Fibroblast of skin of right biceps (primary cell): ENCODE data around the gene ESYT2.
"Not testable (repeated sequence)": the region's sequence is repeated elsewhere in the genome, so short reads cannot be mapped to it uniquely, and the experiment has no call there.

Experiments used
- DNase-seq: peaks from one replicate; pipeline ENCODE4 v3.0.0-alpha.2; 2013

ESYT2 gene, protein sequence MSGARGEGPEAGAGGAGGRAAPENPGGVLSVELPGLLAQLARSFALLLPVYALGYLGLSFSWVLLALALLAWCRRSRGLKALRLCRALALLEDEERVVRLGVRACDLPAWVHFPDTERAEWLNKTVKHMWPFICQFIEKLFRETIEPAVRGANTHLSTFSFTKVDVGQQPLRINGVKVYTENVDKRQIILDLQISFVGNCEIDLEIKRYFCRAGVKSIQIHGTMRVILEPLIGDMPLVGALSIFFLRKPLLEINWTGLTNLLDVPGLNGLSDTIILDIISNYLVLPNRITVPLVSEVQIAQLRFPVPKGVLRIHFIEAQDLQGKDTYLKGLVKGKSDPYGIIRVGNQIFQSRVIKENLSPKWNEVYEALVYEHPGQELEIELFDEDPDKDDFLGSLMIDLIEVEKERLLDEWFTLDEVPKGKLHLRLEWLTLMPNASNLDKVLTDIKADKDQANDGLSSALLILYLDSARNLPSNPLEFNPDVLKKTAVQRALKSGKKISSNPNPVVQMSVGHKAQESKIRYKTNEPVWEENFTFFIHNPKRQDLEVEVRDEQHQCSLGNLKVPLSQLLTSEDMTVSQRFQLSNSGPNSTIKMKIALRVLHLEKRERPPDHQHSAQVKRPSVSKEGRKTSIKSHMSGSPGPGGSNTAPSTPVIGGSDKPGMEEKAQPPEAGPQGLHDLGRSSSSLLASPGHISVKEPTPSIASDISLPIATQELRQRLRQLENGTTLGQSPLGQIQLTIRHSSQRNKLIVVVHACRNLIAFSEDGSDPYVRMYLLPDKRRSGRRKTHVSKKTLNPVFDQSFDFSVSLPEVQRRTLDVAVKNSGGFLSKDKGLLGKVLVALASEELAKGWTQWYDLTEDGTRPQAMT

DNA sequence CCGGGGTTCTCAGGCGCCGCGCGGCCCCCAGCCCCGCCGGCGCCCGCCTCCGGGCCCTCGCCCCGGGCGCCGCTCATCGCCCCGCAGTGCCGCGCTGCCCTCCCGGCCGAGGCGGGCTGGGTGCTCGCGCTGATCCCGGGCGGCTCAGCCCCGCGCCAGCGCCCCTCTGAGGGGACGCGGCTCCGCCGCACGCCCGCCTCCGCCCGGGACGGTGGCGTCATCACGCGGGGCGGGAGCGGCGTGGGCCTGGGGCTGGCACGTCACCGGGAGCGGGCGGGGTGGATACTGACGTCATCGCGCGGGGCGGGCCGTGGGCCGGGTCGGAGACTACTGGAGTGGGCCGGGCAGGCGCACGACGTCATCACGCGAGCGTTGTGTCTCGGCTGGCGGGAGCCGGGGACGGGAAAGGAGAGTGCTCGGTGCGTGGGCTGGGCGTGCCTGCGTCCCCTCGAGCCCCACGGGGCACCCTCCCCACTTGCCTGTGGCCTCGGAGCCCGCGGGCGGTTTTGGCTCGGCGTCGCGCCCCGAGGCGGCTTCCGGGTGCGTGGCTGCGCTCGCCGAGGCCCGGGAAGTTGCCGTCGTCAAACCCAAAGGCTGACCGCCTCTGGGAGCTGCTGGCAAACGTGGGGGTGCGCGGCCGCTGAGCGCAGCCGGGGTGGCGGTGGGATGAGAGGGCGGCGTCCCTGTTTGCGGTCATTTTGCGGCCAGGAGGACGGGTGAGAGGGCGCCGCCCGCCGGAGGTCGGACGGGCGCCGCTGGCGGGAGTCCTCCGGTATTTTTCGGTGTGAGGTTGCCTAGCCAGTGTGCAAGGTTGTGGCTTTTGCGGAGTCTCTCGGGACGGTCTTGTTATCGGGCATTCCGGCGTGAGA lies at the start of gene ESYT2:
Gene ESYT2 (minus strand): TSS at position 168 of the 869 bp plus-strand sequence. CDS start 91 bp downstream, at position 77.
- DNase-seq = peak; percentile 97

- not testable (repeated sequence) for DNase-seq
Observed at GRCh38 chr7:158878151-158879079, 49.1 kb upstream of the ESYT2 start.

GRCh38 chr7:158876984-158877383 lies 47.7 kb upstream of the ESYT2 start:
- no peak for DNase-seq

DNA sequence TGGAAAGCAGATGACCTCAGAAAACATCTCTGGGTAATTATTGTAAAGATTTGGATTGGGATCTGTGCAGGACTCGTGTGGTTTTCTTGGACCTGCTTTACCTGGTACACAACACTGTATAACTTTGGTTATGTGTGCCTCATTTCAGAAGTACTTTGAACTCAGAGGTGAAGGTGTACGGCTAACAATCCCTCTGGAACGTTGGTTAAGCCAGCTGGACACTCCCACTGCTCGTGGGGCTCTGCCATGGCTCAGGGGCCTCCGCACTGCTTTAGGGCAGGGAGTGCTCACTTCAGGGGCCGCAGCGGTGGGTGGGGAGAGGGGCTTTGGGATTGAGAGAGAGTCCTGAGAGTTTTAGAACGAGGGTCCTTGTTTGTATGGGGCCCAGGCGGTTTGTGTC lies 40.6 kb upstream of the ESYT2 start:
- DNase-seq = no peak

DNA sequence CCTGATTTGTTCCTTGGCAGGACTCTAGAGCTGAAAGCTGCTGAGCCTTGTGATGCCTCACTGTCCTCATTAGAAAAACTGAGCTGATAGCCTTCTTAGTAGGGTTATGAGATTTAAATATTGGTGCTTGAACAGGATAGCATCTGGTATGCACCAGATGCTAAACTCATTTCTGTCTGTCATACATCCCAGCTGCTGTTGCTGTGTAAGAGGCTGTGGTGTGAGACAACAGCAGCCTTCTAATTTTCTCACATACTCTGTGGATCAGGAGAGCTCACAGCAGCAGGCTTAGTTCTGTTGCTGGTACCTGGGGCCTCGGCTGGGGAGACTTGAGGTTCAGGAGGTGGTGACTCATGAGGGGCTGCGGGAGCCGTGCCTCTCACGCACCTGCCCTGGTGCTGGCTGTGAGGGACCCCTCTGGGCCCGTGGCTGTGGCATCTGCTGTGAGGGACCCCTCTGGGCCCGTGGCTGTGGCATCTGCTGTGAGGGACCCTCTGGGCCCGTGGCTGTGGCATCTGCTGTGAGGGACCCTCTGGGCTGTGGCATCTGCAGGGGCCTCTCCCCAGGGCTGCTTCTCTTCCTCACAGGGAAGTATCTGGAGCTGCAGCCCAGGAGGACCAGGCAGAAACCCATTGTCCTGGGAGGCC lies 39.6 kb upstream of the ESYT2 start:
- no peak for DNase-seq

DNA sequence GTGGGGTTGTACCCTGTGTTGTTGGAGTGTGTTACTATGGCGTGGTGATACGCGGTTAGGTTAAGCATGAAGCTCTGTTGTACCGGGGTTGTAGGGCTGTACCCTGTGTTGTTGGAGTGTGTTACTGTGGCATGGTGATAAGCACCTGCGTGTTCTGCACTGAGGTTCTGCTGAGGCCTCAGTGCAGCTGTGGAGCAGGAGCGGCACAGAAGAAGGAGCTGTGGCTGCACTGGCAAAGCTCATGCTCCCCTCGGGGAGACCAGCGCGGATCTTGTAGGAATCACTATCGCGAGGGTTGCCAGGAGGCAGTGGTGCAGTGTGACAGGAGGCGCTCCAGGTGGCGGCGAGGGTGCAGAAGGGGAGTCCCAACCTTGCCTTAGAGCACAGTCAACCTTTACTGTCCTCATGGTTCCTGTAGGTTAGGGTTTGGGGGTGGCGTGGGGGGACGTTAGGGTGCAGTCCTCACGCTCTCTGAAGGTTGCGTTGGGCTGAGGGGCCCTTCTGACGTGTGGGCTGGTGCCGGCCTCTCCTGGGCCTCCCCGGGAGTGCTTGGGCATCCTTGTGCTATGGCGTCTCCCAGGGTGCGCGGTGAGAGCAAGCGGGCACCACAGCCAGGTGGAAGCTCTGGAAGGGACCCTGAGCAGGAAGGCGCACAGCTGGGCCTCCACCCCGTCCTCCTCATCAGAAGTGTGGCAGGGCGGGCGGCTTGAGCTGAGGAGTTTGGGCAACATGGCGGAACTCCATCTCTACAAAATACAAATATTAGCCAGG lies 38.1 kb upstream of the ESYT2 start:
- DNase-seq = no peak

GRCh38 chr7:158865977-158866376 lies 36.7 kb upstream of the ESYT2 start:
- no peak for DNase-seq

DNA sequence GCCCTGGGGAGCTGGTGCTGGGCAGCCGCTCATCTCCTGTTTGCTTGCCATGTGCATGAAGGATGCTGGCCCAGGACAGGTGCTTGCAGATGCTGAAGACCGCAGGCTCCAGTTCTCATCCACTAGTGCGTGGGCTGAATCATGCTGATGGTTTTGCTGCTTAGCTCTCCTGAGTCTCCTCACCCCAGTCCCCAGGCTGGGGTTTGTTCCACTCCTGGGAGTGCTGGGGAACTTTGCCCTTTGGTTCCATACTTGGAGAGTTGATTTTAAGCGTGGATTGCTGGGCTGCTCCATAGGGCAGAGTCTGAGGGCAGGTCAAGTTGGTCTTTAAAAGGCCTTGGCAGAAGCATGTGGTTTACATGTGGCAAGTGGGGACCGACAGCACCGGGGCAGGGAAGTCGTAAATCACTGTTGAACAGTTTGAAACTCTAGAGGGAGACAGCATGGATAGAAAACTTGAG lies 36.2 kb upstream of the ESYT2 start:
- DNase-seq = no peak

- no peak for DNase-seq
Observed at GRCh38 chr7:158864833-158865232, 35.5 kb upstream of the ESYT2 start.

DNA sequence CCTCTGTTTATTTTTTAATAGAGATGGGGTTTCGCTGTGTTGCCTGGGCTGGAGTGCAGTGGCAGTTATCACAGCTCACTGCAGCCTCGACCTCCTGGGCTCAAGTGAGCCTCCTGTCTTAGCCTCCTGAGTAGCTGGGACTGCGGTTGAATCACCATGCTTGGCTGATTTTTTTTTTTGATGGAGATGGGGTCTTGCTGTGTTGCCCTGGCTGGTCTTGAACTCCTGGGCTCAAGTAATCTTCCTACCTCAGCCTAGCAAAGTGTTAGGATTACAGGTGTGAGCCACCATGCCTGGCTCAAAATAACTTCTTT lies 35.2 kb upstream of the ESYT2 start:
- DNase-seq = no peak

GRCh38 chr7:158863611-158864506 lies 34.5 kb upstream of the ESYT2 start:
- peak; percentile 92 for DNase-seq

DNA sequence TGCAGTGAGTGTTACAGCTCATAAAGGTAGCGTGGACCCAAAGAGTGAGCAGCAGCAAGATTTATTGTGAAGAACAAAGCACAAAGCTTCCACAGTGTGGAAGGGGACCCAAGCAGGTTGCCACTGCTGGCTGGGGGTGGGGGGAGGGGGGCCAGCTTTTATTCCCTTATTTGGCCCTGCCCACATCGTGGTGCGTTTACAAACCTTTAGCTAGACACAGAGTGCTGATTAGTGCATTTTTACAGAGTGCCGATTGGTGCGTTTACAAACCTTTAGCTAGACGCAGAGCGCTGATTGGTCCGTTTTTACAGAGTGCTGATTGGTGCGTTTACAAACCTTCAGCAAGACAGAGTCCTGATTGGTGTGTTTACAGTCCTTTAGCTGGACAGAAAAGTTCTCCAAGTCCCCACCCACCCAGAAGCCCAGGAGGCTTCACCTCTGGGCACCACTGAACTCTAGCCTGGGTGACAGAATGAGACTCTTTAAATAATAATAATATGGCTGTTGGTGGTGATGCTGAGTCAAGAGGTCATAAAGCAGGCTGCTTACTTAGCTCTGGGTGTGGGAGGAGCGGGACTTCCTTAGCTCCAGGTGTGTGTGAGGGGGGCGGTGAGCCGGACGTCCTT lies 33.8 kb upstream of the ESYT2 start:
- DNase-seq = peak; percentile 52

DNA sequence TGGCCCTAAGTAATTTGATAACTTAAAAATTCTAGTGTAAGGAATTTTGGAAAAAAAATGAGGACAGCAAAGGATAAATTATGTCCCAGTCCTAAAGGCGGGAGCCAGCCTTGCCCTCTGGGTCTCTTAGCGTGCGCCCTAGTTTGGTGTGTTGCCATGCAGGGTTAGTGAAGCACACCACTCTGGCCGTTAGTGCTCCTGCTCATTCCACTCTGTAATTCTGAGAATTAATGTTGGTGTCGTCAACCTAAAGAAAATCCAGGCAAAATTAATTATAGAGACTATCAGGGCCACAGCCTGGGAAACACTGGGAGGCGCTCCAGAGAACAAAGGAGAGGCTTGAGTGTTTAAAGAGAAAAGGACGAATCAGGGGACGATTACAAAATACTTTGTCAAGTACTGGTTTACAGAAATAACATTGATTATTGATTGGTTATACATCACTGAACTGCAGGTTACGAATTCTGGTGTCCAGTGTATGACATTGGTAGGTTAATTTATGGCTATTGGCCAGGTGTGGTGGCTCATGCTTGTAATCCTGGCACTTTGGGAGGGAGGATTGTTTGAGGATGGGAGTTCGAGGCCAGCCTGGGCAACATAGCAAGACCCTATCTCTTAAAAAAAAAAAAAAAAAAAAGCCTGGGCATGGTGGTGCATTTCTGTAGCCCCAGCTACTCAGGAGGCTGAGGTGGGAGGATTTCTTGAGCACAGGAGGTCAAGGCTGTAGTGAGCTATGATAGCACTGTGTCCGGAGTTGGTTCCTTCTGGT lies 32.8 kb upstream of the ESYT2 start:
- DNase-seq = no peak

DNA sequence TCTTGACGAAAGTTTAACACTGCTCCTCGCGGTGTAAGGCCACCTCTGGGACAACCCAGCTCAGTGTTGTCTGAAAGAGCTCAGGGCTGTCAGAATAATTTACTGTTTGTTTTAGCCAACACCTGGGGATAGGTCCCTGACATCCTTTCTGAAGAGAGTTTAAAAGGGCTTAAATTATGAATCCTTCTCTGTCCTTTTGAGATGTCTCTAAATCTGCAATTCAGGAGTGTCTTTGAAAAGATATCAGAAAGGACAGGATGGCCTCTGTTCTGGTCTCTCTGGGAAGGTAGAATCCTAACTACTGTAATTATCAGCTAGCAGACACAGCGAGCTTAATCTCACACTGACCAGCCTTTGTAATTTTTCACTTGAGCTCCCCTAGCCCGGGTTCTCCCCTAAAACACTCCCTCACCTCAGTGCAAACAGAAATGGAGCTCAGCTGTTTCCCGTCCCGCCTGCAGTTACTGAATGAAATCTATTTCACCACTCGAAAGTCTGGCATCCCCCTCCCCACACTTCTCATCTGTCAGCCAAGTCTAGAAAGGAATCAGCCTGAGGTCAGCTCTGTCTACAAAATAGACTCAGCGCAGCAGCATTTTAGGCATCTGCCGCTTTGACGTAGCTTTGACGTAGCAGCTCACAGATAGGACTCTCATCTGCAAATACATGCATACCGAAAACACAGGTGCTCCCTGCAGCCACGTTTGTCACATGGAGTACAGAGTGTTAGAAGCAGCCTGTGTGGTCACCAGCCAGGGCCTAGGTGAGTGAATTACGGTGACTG lies 31.9 kb upstream of the ESYT2 start:
- DNase-seq = no peak

- no peak for DNase-seq
Observed at GRCh38 chr7:158860394-158860793, 31.1 kb upstream of the ESYT2 start.

- peak; percentile 18 for DNase-seq
Observed at GRCh38 chr7:158858592-158859503, 29.5 kb upstream of the ESYT2 start.
